Liver (tissue), 9 donors: ENCODE measurements around the gene C14orf119. TPM values are rescaled to one million over a fixed set of nuclear protein-coding genes. Genes with fewer than 3 reads are reported as not detected.
A peak's percentile ranks its signal among the peaks of the same experiment; 100 is the strongest.

ENCODE experiments used
- DNase-seq: peaks from one replicate; pipeline ENCODE4 v3.0.0-alpha.2; 2017; ENCODE audit warnings: low spot score
- H3K27ac ChIP-seq, 2 donors: one replicate each; pipeline ENCODE4 v1.7.0; 2013; ENCODE audit warnings: inconsistent platforms in 2 of 2, low read length in 2 of 2, control low read depth in 1 of 2, low read depth in 1 of 2, mild to moderate bottlenecking in 1 of 2
- H3K27me3 ChIP-seq, 4 donors: one replicate each; pipeline versions ENCODE4 v1.6.1 to v1.7.0; 2013; ENCODE audit warnings: low read length in 3 of 4, inconsistent platforms in 1 of 4, mild to moderate bottlenecking in 1 of 4, moderate library complexity in 1 of 4; ENCODE audit not compliant: control insufficient read depth in 4 of 4, insufficient read depth in 4 of 4
- H3K36me3 ChIP-seq, 4 donors: one replicate each; pipeline versions ENCODE4 v1.6.1 to v1.7.0; 2013; ENCODE audit warnings: low read length in 3 of 4, mild to moderate bottlenecking in 3 of 4, low read depth in 1 of 4, moderate library complexity in 1 of 4; ENCODE audit not compliant: control insufficient read depth in 4 of 4, insufficient read depth in 3 of 4
- H3K4me1 ChIP-seq, 4 donors: one replicate each; pipeline versions ENCODE4 v1.6.1 to v1.7.0; 2013; ENCODE audit warnings: low read length in 3 of 4, mild to moderate bottlenecking in 3 of 4, moderate library complexity in 1 of 4; ENCODE audit not compliant: control insufficient read depth in 4 of 4, insufficient read depth in 4 of 4
- H3K4me3 ChIP-seq, 3 donors: one replicate each; pipeline versions ENCODE4 v1.6.1 to v1.7.0; 2013; ENCODE audit warnings: low read length in 3 of 3, control low read depth in 1 of 3, low read depth in 1 of 3, mild to moderate bottlenecking in 1 of 3
- H3K9ac ChIP-seq, 2 donors: one replicate each; pipeline ENCODE4 v1.7.0; 2013; ENCODE audit warnings: low read length in 2 of 2, mild to moderate bottlenecking in 2 of 2, moderate library complexity in 2 of 2, control low read depth in 1 of 2, low read depth in 1 of 2
- H3K9me3 ChIP-seq, 4 donors: one replicate each; pipeline versions ENCODE4 v1.6.1 to v1.7.0; 2013; ENCODE audit warnings: low read length in 3 of 4; ENCODE audit not compliant: control insufficient read depth in 4 of 4
- EGR1 ChIP-seq, 2 donors: IDR thresholded peaks; 2 replicates each; pipeline ENCODE4 v1.6.1; 2016 to 2018; ENCODE audit warnings: antibody characterized with exemption in 2 of 2, low read depth in 2 of 2
- FOXA1 ChIP-seq: IDR thresholded peaks from 2 replicates; pipeline ENCODE4 v1.6.1; 2016; ENCODE audit warnings: antibody characterized with exemption
- FOXA2 ChIP-seq: IDR thresholded peaks from 2 replicates; pipeline ENCODE4 v1.6.1; 2016; ENCODE audit warnings: antibody characterized with exemption
- GABPA ChIP-seq, 2 donors: IDR thresholded peaks in 1 of 2; conservative IDR thresholded peaks in 1 of 2; 2 replicates each; pipeline ENCODE4 v1.6.1; 2016; ENCODE audit warnings: antibody characterized with exemption in 2 of 2, mild to moderate bottlenecking in 1 of 2, moderate library complexity in 1 of 2
- HNF4A ChIP-seq, 2 donors: conservative IDR thresholded peaks; 2 replicates each; pipeline ENCODE4 v1.6.1; 2016; ENCODE audit warnings: antibody characterized with exemption in 2 of 2, mild to moderate bottlenecking in 2 of 2
- HNF4G ChIP-seq: IDR thresholded peaks from 2 replicates; pipeline ENCODE4 v1.6.1; 2016; ENCODE audit warnings: antibody characterized with exemption
- JUND ChIP-seq, 2 donors: IDR thresholded peaks; 2 replicates each; pipeline ENCODE4 v1.6.1; 2016; ENCODE audit warnings: antibody characterized with exemption in 2 of 2
- NR2F2 ChIP-seq: IDR thresholded peaks from 2 replicates; pipeline ENCODE4 v1.6.1; 2016; ENCODE audit warnings: antibody characterized with exemption
- RAD21 ChIP-seq, 2 donors: IDR thresholded peaks; 2 replicates each; pipeline ENCODE4 v1.6.1; 2016; ENCODE audit warnings: antibody characterized with exemption in 2 of 2, mild to moderate bottlenecking in 2 of 2
- RXRA ChIP-seq, 2 donors: IDR thresholded peaks; 2 replicates each; pipeline ENCODE4 v1.6.1; 2017 to 2018; ENCODE audit warnings: antibody characterized with exemption in 2 of 2, mild to moderate bottlenecking in 1 of 2
- SP1 ChIP-seq: IDR thresholded peaks from 2 replicates; pipeline ENCODE4 v1.6.1; 2018; ENCODE audit warnings: antibody characterized with exemption, mild to moderate bottlenecking
- TAF1 ChIP-seq: conservative IDR thresholded peaks from 2 replicates; pipeline ENCODE4 v1.6.1; 2016; ENCODE audit warnings: antibody characterized with exemption, mild to moderate bottlenecking
- YY1 ChIP-seq: IDR thresholded peaks from 2 replicates; pipeline ENCODE4 v1.6.1; 2016; ENCODE audit warnings: antibody characterized with exemption, mild to moderate bottlenecking
- WGBS: extraction: QIAGEN DNeasy Blood & Tissue Kit; methylation state at CpG from one replicate; pipeline ENCODE4 v1.1.7; 2013; 5-methylcytosine and 5-hydroxymethylcytosine counted together
- polyA plus RNA-seq, 2 donors: library from polyadenylated mRNA; stranded (reverse) in 1 of 2; unstranded in 1 of 2; fragments of 200-250 nt in 1 of 2; fragments of >200 nt in 1 of 2; fragmentation: Nextera tagmentation in 1 of 2; extraction: Ambion mirVana in 1 of 2; gene quantifications; one replicate each; pipeline versions ENCODE4 v1.2.1 to v1.2.3, GENCODE V29; 2013 to 2015
- total RNA-seq, 2 donors: library from RNA; depleted of rRNA; stranded (reverse); fragments of >200 nt; gene quantifications; one replicate each; pipeline ENCODE4 v1.2.3, GENCODE V29; 2014
- TF ChIP-seq, protein P1 (sequence below): IDR thresholded peaks from 2 replicates; pipeline ENCODE4 v1.6.1; 2016; ENCODE audit warnings: antibody characterized with exemption
- TF ChIP-seq, protein P2 (sequence below): IDR thresholded peaks from 2 replicates; pipeline ENCODE4 v1.6.1; 2016; ENCODE audit warnings: antibody characterized with exemption
- TF ChIP-seq, protein P3 (sequence below): fragments of 150-350 bp; IDR thresholded peaks from 2 replicates; pipeline ENCODE4 v1.5.1; 2017; ENCODE audit warnings: improper control_type of control experiment, low read depth, low read length; ENCODE audit not compliant: missing input control
- TF ChIP-seq, protein P4 (sequence below): IDR thresholded peaks from 2 replicates; pipeline ENCODE4 v1.6.1; 2016; ENCODE audit warnings: antibody characterized with exemption, mild to moderate bottlenecking
- TF ChIP-seq, protein P5 (sequence below): IDR thresholded peaks from 2 replicates; pipeline ENCODE4 v1.6.1; 2016; ENCODE audit warnings: antibody characterized with exemption
- donor health status: healthy.
- donor health status: healthy.
- donor health status: healthy.
- donor health status: healthy.
- donor health status: healthy.

Gene C14orf119
- total and polyA plus RNA-seq, 4 donors, result 9.0 to 27.1 (median 17.7) TPM

DNA sequence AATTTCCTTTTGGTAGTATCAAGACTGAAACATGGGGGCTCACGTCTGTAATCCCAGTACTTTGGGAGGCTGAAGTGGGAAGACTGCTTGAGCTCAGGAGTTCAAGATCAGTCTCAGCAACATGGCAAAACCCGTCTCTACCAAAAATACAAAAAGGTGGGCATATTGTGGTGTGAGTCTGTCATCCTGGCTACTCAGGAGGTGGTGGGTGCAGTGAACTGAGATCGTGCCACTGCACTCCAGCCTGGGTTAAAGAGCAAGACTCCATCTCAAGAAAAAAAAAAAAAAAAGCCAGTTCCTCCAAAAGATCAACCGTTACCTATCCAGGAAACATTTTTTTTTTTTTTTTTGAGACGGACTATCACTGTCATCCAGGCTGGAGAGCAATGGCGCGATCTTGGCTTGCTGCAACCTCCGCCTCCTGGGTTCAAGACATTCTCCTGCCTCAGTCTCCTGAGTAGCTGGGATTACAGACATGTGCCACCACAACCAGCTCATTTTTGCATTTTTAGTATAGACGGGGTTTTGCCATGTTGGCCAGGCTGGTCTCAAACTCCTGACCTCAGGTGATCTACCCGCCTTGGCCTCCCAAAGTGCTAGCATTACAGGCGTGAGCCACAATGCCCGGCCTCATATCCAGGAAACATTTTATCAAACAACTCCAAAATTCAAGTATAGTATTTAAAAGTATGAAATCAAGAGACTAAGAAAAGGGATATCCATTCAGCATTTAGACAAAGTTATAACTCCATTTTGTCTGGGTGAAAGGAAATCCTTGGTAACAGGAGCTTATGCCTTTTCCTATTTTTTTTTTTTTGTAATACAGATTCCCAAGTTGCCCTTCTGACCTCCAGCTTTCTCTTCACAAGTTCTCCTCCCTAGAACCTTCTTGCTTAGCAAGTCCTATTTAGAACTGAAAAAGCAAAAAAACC is 3.7 kb upstream of the C14orf119 start:
- 89% methylated on average over 12 of the region's 12 CpGs for WGBS
- H3K36me3 ChIP-seq, result peaks cover 13 to 42% (median 29%) of the 10 kb centered on the region in 4 donors

DNA sequence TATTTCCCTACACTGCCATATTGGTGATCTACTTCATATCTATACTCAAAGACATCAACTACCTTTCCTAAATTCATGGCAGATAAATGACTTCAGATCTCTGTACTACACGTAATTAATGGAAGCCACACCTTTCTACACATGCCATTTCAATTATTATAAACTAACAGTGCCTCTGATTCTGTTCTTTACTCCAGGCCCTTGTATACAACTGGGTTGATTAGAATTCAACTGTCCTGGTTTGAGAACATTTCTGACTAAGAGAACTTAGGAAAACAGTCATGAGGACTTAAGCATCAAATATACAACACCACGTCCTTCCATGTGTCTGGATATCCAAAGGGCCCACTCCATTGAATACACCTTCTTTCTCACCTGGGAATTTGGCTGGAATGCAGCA is 2.2 kb upstream of the C14orf119 start:
- H3K4me1 ChIP-seq, result peaks cover 0 to 17% (median 8%) of the 10 kb centered on the region in 4 donors
- no peak overlapping the region for H3K9ac ChIP-seq
- peaks cover 10 to 35% (median 21%) of the 10 kb centered on the region in 4 donors for H3K36me3 ChIP-seq

More for the DNA sequence above, 3.7 kb upstream of the C14orf119 start:
- Histone ChIP-seq H3K9ac (no peak overlapping the region), H3K27ac (no peak overlapping the region), H3K4me1 (peaks cover 0 to 14% (median 8%) of the 10 kb centered on the region in 4 donors), H3K27me3 (no peaks in the 10 kb centered on the region), H3K4me3 (no peak overlapping the region), H3K9me3 (no peaks in the 10 kb centered on the region)
- no peak for DNase-seq
- TF ChIP-seq YY1, result no peak
- TF ChIP-seq TAF1, result no peak

DNA sequence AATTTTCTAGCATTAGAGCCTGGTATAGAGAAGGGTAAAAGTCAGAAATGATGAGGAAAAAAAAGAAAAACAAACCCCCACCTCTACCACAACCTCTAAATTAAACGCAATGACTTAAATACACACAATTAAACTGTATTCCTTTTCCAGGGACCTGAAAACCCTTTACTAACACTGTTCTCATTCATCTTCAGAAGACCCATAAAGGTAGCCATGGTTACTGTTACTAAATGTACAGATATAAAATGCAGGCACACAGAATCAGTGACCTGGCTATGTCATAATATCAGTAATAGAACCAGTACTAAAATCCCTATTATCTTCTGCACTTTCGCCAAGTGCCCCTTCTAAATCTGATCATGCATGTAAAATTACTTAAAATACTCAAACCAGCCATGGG is 1.8 kb upstream of the C14orf119 start:
- DNase-seq, result no peak
- Histone ChIP-seq H3K4me3 (peak overlapping the region in 1 of 3 donors; percentile 66), H3K36me3 (peaks cover 10 to 34% (median 21%) of the 10 kb centered on the region in 4 donors), H3K9ac (peak overlapping the region in 1 of 2 donors; percentile 57), H3K9me3 (no peaks in the 10 kb centered on the region), H3K27ac (no peak overlapping the region), H3K4me1 (peaks cover 0 to 17% (median 8%) of the 10 kb centered on the region in 4 donors), H3K27me3 (no peaks in the 10 kb centered on the region)
- WGBS, result 87% methylated on average over 2 of the region's 2 CpGs
- TF ChIP-seq HNF4G (no peak), FOXA1 (no peak), SP1 (no peak), GABPA (IDR thresholded peaks at IDR 0.05 in 1 of 2, conservative IDR thresholded peaks at IDR 0.05 in 1 of 2) (no peak), JUND (IDR thresholded peaks at IDR 0.05) (no peak), RXRA (IDR thresholded peaks at IDR 0.05) (no peak), NR2F2 (no peak), YY1 (no peak), EGR1 (IDR thresholded peaks at IDR 0.05; ENCODE audit: low read depth in 2 of 2) (no peak), HNF4A (conservative IDR thresholded peaks at IDR 0.05) (no peak), TAF1 (no peak), FOXA2 (no peak), RAD21 (IDR thresholded peaks at IDR 0.05) (no peak)
- TF ChIP-seq, protein P1, sequence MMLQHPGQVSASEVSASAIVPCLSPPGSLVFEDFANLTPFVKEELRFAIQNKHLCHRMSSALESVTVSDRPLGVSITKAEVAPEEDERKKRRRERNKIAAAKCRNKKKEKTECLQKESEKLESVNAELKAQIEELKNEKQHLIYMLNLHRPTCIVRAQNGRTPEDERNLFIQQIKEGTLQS, result no peak
- TF ChIP-seq, protein P2, sequence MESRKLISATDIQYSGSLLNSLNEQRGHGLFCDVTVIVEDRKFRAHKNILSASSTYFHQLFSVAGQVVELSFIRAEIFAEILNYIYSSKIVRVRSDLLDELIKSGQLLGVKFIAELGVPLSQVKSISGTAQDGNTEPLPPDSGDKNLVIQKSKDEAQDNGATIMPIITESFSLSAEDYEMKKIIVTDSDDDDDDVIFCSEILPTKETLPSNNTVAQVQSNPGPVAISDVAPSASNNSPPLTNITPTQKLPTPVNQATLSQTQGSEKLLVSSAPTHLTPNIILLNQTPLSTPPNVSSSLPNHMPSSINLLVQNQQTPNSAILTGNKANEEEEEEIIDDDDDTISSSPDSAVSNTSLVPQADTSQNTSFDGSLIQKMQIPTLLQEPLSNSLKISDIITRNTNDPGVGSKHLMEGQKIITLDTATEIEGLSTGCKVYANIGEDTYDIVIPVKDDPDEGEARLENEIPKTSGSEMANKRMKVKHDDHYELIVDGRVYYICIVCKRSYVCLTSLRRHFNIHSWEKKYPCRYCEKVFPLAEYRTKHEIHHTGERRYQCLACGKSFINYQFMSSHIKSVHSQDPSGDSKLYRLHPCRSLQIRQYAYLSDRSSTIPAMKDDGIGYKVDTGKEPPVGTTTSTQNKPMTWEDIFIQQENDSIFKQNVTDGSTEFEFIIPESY, result no peak
- TF ChIP-seq, protein P3, sequence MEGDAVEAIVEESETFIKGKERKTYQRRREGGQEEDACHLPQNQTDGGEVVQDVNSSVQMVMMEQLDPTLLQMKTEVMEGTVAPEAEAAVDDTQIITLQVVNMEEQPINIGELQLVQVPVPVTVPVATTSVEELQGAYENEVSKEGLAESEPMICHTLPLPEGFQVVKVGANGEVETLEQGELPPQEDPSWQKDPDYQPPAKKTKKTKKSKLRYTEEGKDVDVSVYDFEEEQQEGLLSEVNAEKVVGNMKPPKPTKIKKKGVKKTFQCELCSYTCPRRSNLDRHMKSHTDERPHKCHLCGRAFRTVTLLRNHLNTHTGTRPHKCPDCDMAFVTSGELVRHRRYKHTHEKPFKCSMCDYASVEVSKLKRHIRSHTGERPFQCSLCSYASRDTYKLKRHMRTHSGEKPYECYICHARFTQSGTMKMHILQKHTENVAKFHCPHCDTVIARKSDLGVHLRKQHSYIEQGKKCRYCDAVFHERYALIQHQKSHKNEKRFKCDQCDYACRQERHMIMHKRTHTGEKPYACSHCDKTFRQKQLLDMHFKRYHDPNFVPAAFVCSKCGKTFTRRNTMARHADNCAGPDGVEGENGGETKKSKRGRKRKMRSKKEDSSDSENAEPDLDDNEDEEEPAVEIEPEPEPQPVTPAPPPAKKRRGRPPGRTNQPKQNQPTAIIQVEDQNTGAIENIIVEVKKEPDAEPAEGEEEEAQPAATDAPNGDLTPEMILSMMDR, result no peak
- TF ChIP-seq, protein P4, sequence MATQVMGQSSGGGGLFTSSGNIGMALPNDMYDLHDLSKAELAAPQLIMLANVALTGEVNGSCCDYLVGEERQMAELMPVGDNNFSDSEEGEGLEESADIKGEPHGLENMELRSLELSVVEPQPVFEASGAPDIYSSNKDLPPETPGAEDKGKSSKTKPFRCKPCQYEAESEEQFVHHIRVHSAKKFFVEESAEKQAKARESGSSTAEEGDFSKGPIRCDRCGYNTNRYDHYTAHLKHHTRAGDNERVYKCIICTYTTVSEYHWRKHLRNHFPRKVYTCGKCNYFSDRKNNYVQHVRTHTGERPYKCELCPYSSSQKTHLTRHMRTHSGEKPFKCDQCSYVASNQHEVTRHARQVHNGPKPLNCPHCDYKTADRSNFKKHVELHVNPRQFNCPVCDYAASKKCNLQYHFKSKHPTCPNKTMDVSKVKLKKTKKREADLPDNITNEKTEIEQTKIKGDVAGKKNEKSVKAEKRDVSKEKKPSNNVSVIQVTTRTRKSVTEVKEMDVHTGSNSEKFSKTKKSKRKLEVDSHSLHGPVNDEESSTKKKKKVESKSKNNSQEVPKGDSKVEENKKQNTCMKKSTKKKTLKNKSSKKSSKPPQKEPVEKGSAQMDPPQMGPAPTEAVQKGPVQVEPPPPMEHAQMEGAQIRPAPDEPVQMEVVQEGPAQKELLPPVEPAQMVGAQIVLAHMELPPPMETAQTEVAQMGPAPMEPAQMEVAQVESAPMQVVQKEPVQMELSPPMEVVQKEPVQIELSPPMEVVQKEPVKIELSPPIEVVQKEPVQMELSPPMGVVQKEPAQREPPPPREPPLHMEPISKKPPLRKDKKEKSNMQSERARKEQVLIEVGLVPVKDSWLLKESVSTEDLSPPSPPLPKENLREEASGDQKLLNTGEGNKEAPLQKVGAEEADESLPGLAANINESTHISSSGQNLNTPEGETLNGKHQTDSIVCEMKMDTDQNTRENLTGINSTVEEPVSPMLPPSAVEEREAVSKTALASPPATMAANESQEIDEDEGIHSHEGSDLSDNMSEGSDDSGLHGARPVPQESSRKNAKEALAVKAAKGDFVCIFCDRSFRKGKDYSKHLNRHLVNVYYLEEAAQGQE, result no peak
- TF ChIP-seq, protein P5, sequence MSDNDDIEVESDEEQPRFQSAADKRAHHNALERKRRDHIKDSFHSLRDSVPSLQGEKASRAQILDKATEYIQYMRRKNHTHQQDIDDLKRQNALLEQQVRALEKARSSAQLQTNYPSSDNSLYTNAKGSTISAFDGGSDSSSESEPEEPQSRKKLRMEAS, result no peak

More for the DNA sequence above, 2.2 kb upstream of the C14orf119 start:
- no peak for DNase-seq
- H3K9me3 ChIP-seq, result no peaks in the 10 kb centered on the region
- H3K27me3 ChIP-seq, result no peaks in the 10 kb centered on the region
- H3K4me3 ChIP-seq, result no peak overlapping the region
- WGBS, result 88% methylated on average over 2 of the region's 2 CpGs
- TF ChIP-seq HNF4A (conservative IDR thresholded peaks at IDR 0.05) (no peak), RAD21 (IDR thresholded peaks at IDR 0.05) (no peak)
- no peak overlapping the region for H3K27ac ChIP-seq
